NCI-H460 (cell line): ENCODE measurements around the gene ANO7. TPM values are rescaled to one million over a fixed set of nuclear protein-coding genes. Genes with fewer than 3 reads are reported as not detected.

Experiments
- DNase-seq: peaks from one replicate; pipeline ENCODE4 v3.0.0-alpha.2; 2016; ENCODE audit warnings: low read depth; ENCODE audit errors: extremely low read depth
- total RNA-seq: library from RNA; depleted of rRNA; stranded (reverse); fragments of >200 nt; shearing (Covaris generic); gene quantifications from 2 replicates; pipeline ENCODE4 v1.2.3, GENCODE V29; 2014; rRNA removed

Gene ANO7
- total RNA-seq, 1 experiment from 2014 or later: 1.9 TPM

DNA sequence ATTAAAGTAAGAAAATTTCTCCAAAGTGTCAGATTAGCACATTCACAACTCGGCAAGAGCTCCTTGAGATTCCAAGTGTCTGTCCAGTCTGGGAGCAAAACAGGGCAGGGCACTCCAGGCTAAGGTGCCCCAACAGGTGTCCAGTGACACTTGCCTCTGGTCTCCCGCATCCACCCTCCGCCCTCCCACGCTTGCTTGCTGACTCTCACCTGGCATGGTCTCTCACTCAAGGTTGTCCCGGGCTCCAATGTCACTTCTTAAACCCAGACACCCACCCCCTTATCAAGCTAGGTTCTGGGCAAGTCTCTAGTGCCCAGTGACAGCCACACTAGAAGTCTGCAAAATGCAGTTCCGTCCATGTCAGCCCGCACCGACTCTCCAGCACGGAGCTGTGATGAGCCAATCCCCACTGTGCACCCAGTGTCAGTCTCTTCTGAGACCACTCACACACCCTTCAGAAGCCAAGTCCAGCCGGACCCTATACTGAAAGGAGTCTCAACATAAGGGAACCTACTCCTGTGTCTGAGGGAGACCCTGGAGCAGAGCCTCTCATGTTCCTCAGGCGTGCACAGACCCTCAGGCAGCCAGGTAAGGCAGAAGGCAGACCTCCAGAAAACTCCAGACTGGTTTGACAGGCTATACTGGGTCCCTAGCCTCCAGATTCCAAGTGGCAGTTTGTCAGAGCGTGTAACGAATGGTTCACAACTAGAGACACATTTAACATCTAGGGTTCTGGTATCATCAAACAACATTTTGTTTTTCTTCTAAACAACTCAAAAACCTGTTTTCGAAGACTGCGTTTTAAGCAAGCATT lies 81.4 kb downstream of the ANO7 start:
- DNase-seq: no peak

DNA sequence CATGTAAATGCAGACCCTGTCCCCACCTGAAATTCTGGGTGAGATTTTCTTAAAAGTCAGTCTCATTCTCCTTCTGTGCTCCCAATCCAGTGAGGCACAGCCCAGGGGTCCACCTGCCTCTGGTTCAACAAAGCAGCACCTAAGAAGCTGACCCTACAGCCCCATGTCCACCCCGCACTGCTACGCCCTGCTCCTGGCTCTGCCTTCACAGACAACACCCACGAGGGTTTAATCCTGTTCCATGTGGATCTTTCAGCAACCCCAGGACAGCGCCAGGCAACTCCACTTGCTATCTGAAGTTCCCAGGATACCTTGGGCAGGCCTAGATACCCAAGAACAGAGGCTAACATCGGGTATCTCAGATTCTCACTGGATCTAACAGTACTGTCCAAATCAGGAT lies 82.1 kb downstream of the ANO7 start:
- no peak for DNase-seq

DNA sequence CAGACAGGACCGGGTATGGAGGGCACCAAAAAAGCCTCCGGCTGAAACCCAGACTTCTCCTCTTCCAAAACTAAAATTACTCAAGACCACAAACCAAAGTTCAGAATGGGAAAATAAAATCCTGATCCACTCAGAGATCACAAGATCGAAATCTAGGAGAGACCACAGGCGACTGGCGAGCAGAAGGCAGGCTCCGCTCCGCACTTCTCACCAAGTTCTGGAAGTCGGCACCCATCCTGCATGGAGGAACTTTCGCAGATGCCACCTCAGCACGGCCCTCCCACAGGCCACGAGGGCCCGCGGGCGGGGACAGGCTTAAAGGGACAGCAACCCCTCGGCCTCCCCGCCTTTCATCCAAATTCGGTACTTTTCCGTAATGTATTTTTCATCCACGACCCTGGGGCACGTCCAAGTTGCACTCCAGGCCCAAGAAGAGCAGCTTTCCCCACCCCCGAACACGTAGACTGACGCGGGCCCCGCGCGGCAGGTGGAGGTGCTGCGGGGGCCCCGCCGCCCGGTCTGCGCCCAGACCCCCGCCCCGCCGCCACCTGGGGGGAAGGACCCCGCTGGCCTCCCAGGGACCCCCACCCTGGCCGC lies 83.3 kb downstream of the ANO7 start:
- DNase-seq: peak; percentile 43

DNA sequence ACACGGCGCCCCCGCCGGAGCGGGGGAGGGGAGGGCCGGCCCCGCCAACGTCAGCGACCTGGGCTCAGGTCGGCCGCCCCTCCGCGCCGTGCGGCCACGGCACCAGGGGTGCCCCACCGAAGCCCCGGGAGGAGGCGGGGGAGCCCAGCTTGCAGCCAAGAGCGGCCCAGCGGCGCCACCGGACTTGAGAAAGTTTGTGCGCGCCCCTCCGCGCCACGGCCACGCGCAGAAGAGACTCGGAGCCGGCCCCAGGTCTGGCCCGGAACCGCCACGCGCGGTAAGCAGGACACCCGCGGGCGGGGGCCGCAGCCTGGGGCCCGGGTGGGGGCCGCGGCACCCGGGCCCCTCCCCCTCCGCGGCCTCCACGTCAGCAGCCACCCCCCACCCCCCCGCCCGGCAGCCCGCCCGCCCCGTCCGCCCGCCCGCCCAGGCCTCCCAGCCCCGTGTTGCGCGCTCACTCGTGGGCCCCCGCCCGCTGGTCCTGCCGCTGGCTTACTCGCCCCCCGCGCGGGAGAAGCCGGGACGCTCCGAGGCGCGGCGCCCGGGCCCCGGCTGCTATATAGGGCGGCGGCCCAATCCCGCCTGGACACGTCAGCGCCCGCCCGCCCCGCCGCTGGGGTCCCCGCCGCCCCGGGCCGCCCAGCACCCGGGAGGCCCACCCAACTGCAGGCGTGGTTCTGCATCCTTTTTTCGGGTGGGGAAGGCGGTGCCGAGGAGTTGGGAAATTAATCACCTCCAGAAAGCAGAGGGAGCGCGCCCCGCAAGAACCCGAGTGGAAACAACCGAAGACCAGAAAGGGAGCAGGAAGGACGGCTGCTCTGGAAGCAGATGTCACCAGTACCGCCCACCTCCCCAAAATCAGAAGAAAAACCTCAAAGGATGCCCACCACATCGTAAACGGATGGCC lies 84.1 kb downstream of the ANO7 start:
- DNase-seq: peak; percentile 12

DNA sequence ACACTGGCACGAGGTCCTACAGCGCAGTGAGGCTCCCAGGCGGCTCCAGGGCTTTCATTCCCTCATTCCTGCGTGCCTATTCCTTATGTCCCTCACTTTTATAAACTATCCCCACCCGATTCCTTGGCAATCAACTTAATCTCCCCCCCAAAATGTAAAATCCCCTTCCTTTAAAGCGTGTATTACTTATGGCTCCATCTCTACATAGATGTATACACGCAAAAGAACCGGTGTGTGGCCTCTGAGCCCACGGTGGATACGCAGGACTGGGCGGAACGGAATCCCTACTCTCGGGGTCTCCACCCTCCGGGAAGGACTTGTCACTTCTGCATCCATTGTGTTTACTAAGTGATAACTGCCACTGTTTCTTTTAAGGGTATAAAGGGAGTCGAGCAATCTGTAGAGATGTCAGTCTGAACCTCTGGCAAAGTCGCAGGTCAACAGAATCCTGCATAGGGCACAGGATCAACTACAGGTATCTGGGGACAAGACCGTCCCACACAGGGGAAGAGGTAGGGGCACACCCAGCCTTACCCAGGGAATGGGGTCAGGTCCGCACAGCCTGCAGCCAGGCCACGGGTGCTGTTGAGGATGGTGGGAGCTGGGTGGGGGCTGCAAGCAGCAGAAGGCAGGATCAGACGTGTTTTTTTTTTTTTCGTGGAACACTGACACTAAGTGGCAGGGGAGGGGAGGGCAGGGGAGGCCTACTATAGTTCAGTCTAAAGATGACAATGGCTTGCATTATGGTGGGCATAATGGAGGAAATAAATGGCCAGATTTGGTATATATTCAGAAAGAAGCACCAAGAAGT lies 84.9 kb downstream of the ANO7 start:
- DNase-seq: no peak

DNA sequence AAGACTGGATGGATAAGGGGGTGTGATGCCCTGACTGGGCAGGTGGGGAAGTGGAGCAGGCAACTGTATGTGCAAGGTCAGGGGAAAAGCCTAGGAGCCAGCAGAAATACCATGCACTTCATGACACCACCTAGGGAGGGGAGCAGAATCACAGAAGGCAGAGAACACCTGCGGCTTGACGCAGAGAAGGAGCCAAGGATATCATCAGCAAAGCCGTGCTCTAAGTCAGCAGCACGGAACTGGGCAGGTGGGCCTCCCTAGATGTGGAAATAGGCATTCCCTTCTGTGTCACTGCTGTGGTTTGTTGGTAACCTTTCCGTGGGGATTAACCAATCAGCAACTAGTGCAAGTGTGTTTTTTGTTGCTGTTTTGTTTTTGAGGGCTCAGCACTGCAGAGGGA lies 85.7 kb downstream of the ANO7 start:
- DNase-seq: no peak

Other genes with a start within 250 kb of the ANO7 start
- 0.77 and 1.2 TPM in 2 replicates for gene SNED1, start 190.1 kb upstream of the ANO7 start, total RNA-seq
- gene MTERF4, start 86.4 kb upstream of the ANO7 start, total RNA-seq: 20.2 and 36.9 TPM in 2 replicates
- gene PASK, start 39.2 kb upstream of the ANO7 start, total RNA-seq: 2.1 and 4.9 TPM in 2 replicates
- 59.9 and 74.1 TPM in 2 replicates for gene PPP1R7, start 38.2 kb upstream of the ANO7 start, total RNA-seq
- 603 and 606 TPM in 2 replicates for gene HDLBP, start 127.0 kb downstream of the ANO7 start, total RNA-seq
- 378 and 405 TPM in 2 replicates for gene SEPTIN2, start 127.2 kb downstream of the ANO7 start, total RNA-seq
- gene FARP2, start 167.6 kb downstream of the ANO7 start, total RNA-seq: 29.2 and 30.4 TPM in 2 replicates